Tibial artery (tissue), 4 donors: Measurements from ENCODE around the gene AKR7A2.

Experiments used
- DNase-seq, 2 donors: peaks; one replicate each; pipeline ENCODE4 v3.0.0-alpha.2; 2019
- H3K27ac ChIP-seq, 2 donors: fragments of 200-600 bp; sonication (generic) in 1 of 2; 1 replicate in 1 of 2; 2 replicates in 1 of 2; pipeline ENCODE4 v1.5.1; 2018 to 2019; ENCODE audit warnings: mild to moderate bottlenecking in 1 of 2
- H3K27me3 ChIP-seq, 2 donors: fragments of 200-600 bp; sonication (generic) in 1 of 2; one replicate each; pipeline versions ENCODE4 v1.5.1 to v1.6.0; 2016 to 2019
- H3K36me3 ChIP-seq, 3 donors: fragments of 200-600 bp; sonication (generic) in 2 of 3; one replicate each; pipeline ENCODE4 v1.5.1; 2016 to 2019; ENCODE audit warnings: mild to moderate bottlenecking in 2 of 3
- H3K4me1 ChIP-seq, 4 donors: fragments of 200-600 bp; sonication (generic) in 2 of 4; 1 replicate in 3 of 4; 2 replicates in 1 of 4; pipeline ENCODE4 v1.5.1; 2016 to 2019
- H3K4me3 ChIP-seq, 2 donors: fragments of 200-600 bp; sonication (generic) in 1 of 2; 1 replicate in 1 of 2; 2 replicates in 1 of 2; pipeline ENCODE4 v1.5.1; 2018 to 2019; ENCODE audit warnings: mild to moderate bottlenecking in 2 of 2
- H3K9me3 ChIP-seq, 3 donors: fragments of 200-600 bp; sonication (generic) in 1 of 3; one replicate each; pipeline ENCODE4 v1.5.1; 2016 to 2019
- CTCF ChIP-seq, 2 experiments: fragments of 200-600 bp in 1 of 2; fragments of 450-650 bp in 1 of 2; IDR thresholded peaks; one replicate each; pipeline ENCODE4 v1.5.1; 2017 to 2019; ENCODE audit warnings: antibody characterized with exemption in 2 of 2, mild to moderate bottlenecking in 1 of 2, moderate library complexity in 1 of 2
- intact Hi-C: fragments of 100-400 bp; cut with DNase I; formaldehyde crosslinking; loops from one replicate; pipeline ENCODE4 v1.15.0; 2023; ENCODE audit warnings: low total_unique reads

The AKR7A2 gene

GRCh38 chr1:19329188-19329587 is 17.2 kb upstream of the AKR7A2 start:
- no peak for TF ChIP-seq CTCF (IDR thresholded peaks at IDR 0.05)
- intact Hi-C loops = no loop called here
- Histone ChIP-seq H3K4me3 (no peak overlapping the region), H3K27me3 (no peaks in the 10 kb centered on the region), H3K9me3 (no peaks in the 10 kb centered on the region), H3K36me3 (peaks cover 22 to 97% (median 49%) of the 10 kb centered on the region in 3 donors), H3K4me1 (no peaks in the 10 kb centered on the region), H3K27ac (no peak overlapping the region)
- no peak for DNase-seq

GRCh38 chr1:19328486-19328885 is 16.5 kb upstream of the AKR7A2 start:
- intact Hi-C loops = no loop called here
- no peak for TF ChIP-seq CTCF (IDR thresholded peaks at IDR 0.05)
- Histone ChIP-seq H3K9me3 (no peaks in the 10 kb centered on the region), H3K27ac (no peak overlapping the region), H3K4me3 (no peak overlapping the region), H3K4me1 (no peaks in the 10 kb centered on the region), H3K36me3 (peaks cover 22 to 98% (median 56%) of the 10 kb centered on the region in 3 donors), H3K27me3 (no peaks in the 10 kb centered on the region)
- no peak for DNase-seq

- H3K27ac ChIP-seq = no peak overlapping the region
- DNase-seq = no peak
- no peaks in the 10 kb centered on the region for H3K27me3 ChIP-seq
- no peak for TF ChIP-seq CTCF (IDR thresholded peaks at IDR 0.05)
- intact Hi-C loops = no loop called here
- H3K4me1 ChIP-seq = no peaks in the 10 kb centered on the region
- no peaks in the 10 kb centered on the region for H3K9me3 ChIP-seq
- H3K36me3 ChIP-seq = peaks cover 22 to 98% (median 60%) of the 10 kb centered on the region in 3 donors
- H3K4me3 ChIP-seq = no peak overlapping the region
These were observed 15.8 kb upstream of the AKR7A2 start for GRCh38 chr1:19327736-19328135.

GRCh38 chr1:19327301-19327700 is 15.4 kb upstream of the AKR7A2 start:
- no peaks in the 10 kb centered on the region for H3K27me3 ChIP-seq
- no peak overlapping the region for H3K27ac ChIP-seq
- no peak for TF ChIP-seq CTCF (IDR thresholded peaks at IDR 0.05)
- DNase-seq = no peak
- peaks cover 22 to 98% (median 60%) of the 10 kb centered on the region in 3 donors for H3K36me3 ChIP-seq
- H3K4me3 ChIP-seq = no peak overlapping the region
- H3K4me1 ChIP-seq = no peaks in the 10 kb centered on the region
- H3K9me3 ChIP-seq = no peaks in the 10 kb centered on the region
- intact Hi-C loops = no loop called here

- intact Hi-C loops = no loop called here
- Histone ChIP-seq H3K27me3 (no peaks in the 10 kb centered on the region), H3K27ac (no peak overlapping the region), H3K4me3 (no peak overlapping the region), H3K9me3 (no peaks in the 10 kb centered on the region), H3K36me3 (peaks cover 22 to 99% (median 60%) of the 10 kb centered on the region in 3 donors), H3K4me1 (no peaks in the 10 kb centered on the region)
- TF ChIP-seq CTCF (IDR thresholded peaks at IDR 0.05) = no peak
- DNase-seq = no peak
These were observed 14.8 kb upstream of the AKR7A2 start for GRCh38 chr1:19326748-19327065.
